HG03354 (cell line): ENCODE measurements around the gene LRRC8E.
"Not testable (repeated sequence)": the region's sequence is repeated elsewhere in the genome, so short reads cannot be mapped to it uniquely, and the experiment has no call there.

ENCODE experiments used
- ATAC-seq: cut with Tn5 transposase; IDR thresholded peaks from one replicate; pipeline ENCODE4 v1.9.1; 2021; ENCODE audit warnings: mild to moderate bottlenecking; ENCODE audit not compliant: unreplicated experiment, poor library complexity, severe bottlenecking

The LRRC8E gene

DNA sequence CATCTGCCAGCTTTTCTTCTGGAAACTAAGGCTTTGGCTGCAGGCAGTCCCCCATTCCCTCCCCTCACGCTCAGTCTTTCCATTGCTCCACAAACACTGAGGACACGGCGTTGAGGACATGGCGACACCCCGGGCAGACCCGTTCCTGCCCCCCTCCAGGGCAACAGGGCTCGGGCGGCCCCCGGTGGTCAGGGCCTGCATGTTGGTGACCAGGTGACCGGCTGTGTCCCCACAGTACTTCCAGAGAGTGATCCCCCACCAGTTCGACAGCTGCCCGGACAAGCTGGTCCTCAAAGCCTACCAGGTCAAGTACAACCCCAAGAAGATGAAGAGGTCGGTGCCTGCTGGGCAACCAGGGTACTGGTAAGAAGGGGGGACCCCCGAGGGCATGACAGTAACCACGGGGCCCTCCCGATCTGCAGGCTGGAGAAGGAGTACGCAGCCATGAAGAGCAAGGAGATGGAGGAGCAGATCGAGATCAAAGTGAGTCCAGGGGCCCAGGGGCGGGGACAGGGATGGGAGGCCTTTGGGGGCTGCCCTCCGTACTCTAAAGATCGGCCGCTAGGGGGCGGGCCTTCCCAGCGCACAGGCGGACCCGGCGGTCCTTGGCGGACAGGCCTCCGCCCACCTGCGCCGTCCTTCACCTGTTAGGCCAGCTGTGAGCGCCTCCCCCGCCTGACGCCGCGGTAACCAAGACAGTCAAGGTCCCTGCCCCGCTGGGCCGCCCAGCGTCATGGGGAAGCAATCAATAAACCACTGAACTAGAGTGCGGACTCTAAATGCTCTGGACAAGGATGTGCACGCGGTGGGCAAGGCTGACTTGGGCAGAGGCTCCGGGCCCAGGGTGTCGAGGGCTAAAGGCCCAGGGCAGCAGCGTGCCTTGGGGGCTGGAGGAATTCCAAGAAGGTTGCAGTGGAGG is 35.2 kb upstream of the LRRC8E start:
- ATAC-seq: no peak

DNA sequence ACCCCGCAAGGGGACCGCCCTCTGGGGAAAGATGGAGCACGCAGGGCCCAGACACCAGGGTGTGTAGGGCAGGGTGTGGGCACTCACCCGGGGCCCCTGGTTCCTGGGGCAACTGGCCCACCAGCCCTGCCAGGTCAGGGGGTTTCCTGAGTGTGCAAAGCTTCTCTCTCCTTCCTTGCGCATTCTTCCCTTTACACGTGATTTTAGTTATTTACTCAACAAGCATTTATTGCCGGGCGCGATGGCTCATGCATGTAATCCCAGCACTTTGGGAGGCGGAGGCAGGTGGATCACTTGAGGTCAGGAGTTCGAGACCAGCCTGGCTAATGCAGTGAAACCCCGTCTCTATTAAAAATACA is 34.6 kb upstream of the LRRC8E start:
- no peak for ATAC-seq

DNA sequence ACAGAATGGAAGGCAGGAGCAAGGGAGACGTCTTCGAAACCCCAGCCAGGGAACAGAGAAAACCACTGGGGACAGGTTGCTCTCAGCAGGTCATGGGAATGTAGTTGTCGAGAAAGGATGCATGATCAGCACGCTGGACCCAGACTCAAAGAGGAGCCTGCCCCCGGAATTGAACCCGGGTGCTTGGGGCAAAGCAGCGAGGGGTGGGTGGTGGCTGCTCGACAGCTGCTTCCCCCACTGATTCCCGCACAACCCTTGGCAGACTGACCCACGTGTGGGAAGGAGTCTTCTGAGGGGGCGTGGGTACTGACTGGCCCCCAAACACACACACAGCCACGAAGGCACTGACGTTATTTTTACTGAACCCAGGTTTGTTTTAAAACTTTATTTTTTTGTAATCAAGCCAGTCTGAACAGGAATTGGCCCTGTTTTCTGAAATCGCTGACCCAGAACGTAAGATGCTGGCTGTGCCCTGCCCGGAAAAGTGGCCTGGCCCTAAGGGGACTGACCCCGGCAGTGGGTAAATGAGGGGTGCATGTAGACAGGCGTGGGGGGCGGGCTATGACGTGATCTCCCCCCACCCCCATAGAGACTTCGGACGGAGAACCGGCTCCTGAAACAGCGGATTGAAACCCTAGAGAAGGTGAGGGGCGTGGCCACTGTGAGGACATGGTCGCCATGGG is 32.7 kb upstream of the LRRC8E start:
- no peak for ATAC-seq

DNA sequence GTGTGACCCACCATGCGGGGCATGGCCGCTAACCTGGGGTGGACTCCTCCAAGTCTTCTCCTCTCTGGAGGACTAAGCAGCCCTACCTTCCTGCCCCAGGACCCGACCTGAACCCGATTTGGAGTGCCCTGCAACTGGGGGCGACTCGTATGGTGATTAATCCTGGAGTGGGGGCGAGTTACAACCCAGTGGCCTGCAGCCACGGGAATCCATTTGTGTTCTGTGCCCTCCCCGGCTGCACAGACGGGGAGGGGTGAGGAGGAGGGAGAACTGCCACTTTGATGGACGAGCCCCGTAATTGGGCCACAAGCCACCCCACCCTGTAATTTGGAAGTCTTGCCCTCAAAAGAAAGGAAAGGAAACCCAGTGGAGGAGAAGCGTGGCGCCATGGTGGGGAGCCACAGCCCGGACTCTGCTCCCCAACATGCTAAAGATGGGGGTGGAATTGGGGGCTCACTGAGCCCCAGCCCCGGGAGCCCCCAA is 32.2 kb upstream of the LRRC8E start:
- ATAC-seq: no peak

DNA sequence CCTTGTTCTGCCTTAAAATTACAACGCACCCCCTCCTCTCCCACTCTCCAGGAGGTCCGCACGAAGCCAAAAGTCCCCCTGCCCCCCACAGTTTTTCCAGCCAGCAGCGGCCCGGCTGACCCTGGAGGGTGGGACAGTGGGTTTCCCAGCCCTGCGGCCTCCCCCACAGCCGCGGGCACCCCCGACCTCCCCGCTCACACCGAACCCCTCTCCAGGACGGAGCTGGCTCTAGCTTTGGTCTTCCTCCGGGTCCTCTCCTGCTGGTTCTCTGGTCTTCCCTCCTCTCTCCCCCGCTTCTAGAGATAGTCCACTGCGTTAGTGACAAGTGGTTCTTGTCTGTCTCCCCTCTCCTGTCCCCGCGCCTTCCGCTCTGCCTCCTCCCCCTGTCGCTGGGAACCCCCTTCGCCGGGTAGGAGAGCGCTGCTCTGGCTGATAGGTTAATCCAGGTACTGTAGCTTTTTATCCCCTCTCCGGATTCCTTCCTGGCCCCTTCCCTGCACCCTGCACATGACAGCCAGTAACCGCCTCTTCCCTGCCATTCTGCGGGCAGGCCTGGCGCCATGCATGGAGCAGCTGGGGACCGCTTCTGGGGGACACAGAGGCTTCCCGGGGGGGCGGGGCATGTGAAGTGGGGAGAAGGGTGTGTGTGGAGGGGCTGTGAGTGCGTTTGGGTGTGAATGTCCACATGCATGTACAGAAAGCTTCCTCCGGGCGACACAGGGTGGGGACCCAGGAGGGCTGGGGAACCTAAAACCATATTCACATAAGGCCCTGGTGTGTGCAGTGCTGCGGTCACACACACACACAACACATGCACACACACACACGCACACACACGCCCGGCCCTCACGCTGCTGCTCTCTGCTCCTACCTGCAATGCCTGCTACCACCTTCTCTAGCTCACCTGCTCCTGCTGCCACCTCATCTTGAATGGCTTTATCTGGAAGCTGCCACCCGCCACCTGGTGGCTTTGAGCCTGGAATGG is 31.3 kb upstream of the LRRC8E start:
- ATAC-seq: no peak

DNA sequence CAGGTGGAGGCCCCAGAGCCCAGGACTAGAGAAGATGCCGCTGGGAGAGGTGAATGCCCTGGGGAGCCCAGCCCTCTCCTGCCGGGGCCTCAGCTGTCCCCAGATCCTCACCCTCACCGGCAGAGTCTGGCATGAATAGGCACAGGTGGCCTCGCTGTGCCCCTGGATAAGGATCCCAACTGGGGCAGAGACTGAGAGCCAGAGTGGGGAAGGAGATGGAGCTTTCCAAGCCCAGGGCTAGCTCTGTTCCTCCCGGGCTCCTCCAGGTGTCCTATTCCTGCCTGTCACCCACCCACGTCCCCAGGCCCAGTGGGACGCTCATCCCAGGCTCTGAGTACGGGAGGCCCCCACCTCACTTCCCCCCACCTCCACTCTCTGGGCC is 30.6 kb upstream of the LRRC8E start:
- ATAC-seq: no peak

GRCh38 chr19:7858109-7858770 is 30.1 kb upstream of the LRRC8E start:
- ATAC-seq: no peak

DNA sequence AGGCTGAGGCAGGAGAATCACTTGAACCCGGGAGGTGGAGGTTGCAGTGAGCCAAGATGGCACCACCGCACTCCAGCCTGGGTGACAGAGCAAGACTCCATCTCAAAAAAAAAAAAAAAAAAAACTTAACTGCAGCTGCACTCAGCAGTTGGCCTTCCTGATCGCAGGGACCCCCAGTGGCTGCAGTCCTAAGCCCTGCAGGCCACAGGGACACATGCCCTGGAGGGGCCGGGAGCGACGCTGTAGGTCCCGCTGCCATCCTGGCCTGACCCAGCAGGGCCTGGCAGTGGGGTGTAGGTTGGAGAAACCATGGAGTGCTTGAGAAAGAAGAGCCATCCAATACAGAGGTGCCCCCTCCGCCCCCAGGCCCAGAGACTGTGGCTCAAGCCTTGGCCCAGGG is 29.2 kb upstream of the LRRC8E start:
- ATAC-seq: not testable (repeated sequence)

DNA sequence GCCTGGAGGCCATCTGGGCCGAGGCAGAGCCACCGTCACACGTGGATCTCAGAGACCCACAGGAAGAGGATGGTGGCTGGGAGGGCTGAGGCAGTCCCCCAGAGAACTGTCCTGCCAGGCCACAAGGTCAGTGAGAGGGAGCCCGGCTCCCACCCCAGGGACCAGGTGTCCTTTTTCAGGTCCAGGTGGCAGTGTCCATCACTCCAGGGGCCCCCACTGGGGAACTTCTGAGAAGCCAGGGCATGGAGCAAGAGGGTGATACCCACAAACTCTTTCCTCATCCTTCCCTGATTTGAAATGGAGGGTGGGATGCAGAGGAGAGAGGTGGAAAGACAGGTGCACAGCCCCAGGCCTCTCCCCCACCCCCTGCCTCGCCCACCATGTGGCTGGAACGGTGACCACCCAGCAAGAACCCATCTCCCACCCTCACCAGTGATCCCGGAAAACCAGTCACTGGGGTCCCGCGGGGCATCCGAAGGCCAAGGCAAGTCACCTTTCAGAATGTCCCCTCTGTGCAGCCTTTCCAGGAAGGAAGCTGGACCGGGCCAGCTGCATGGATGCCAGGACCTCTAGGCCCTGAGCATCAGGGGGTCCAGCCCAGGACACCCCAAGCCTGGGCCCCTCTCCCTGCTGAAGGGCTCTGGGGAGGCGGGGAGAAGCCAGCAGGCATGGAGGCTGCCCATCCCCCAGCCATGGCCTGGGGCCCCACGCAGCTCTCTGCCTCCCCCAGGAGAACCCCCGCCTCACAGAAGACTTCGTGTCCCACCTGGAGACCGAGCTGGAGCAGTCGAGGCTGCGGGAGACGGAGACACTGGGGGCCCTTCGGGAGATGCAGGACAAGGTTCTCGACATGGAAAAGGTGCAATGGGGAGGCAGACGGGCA is 28.2 kb upstream of the LRRC8E start:
- no peak for ATAC-seq

DNA sequence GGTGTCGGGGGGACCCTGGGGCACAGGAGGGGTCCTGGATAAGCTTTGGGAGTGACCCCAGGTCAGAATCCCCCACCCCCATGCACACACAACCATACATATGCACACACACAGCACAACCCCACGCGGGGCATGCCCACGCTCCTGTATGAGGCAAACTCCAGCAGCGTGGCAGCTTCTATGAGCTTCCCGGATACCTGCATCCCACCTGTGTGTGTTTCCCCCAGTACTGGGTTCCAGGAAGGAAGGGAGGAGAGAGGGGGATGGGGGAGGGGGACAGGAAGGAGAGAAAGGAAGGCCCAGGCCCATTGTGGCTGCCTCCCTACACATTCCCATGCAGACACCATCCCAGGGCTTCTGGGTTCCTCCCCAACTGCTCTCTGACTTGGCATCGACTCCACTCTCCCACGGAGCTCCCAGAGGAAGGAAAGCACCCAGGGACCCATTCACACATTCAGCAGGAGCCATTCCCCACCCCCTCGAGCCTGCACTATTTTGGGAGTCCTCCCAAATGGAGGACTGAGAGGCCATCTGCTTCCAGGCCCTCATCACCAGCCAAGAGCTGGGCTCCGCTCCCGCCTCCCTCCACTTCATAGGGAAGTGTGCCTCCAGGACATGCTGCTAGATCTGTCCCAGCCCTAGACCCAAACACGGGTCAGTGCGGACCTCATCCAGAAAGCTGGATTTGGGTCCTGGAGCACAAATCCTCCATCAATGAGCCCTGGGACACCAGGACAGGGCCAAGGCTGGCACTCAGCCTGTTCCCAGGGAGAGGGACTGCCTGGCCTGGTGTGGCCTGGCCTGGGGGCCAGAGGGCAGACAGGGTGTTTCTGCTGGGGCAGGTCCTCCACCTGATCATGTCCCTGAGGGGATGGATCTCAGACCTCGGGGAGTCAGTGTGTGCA is 27.3 kb upstream of the LRRC8E start:
- ATAC-seq: no peak

- no peak for ATAC-seq
These were observed 26.5 kb upstream of the LRRC8E start for GRCh38 chr19:7861619-7862412.

GRCh38 chr19:7862413-7862951 is 25.8 kb upstream of the LRRC8E start:
- ATAC-seq: no peak

- ATAC-seq: no peak
These were observed 24.9 kb upstream of the LRRC8E start for GRCh38 chr19:7863157-7863970.

DNA sequence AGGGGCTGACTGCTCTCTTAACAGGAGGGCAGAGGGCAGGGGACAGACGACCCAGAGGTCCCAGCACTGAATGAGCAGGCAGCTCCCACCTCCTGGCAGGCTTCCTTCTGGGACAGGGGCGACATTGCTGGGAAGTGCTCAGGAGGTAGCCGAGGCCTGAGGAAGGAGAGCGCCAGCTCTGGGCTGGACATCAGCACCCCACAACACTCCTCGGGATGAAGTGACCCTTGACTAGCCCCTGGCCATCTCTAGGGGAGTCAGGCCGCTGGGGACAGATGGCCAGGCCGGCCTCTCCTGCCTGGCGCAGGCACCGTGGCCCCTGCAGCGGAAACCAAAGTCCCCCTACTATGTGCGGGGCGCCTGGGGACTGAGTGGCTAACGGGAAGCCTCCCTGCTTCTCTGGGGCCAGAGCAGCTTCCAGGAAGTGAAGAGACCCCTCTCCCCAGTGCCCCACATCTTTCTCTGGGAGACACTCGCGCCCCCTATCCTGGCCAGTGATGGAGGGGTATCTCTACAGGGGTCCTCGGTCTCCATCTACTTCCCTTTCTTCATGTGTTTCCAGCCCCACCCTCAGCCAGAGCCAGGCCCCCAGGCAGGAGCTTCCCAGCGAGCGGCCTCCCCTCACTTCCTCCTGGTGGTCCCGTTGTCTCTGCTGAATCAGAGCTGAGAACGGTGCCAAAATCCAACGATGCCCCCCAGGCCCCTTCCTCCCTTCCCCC is 24.2 kb upstream of the LRRC8E start:
- no peak for ATAC-seq

DNA sequence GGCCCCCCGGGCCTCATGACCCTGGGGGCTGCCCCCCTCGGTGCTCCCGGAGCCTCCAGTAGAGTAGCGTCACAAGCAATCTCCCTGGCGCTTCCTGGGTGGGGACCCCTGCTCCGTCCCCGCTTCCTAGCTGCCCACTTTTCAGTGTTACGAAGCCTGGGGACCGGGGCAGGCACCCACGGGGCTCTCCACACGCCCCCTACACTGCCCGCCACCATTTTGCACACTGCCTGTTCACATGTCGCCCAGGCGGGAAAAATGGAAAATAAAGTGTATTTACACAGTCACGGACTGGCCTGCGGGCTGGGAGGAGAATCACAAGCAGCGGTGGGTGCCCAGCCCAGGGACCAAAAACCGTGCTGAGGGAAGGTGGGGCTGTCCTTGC is 23.6 kb upstream of the LRRC8E start:
- no peak for ATAC-seq
